Esophagus (tissue), 2 donors: ENCODE measurements around the gene NFIX. TPM values are rescaled to one million over a fixed set of nuclear protein-coding genes. Genes with fewer than 3 reads are reported as not detected.

Experiments
- H3K27ac ChIP-seq, 2 donors: one replicate each; pipeline ENCODE4 v1.5.1; 2013; ENCODE audit warnings: low read depth in 2 of 2, mild to moderate bottlenecking in 2 of 2, inconsistent platforms in 1 of 2, low read length in 1 of 2, moderate library complexity in 1 of 2
- H3K27me3 ChIP-seq, 2 donors: one replicate each; pipeline ENCODE4 v1.6.1; 2013; ENCODE audit warnings: low read length in 2 of 2, control low read depth in 1 of 2, mild to moderate bottlenecking in 1 of 2; ENCODE audit not compliant: insufficient read depth in 2 of 2, control insufficient read depth in 1 of 2
- H3K36me3 ChIP-seq, 2 donors: one replicate each; pipeline ENCODE4 v1.6.1; 2013; ENCODE audit warnings: low read length in 1 of 2; ENCODE audit not compliant: control insufficient read depth in 2 of 2, insufficient read depth in 2 of 2
- H3K4me1 ChIP-seq, 2 donors: one replicate each; pipeline ENCODE4 v1.6.1; 2013; ENCODE audit warnings: low read length in 1 of 2; ENCODE audit not compliant: control insufficient read depth in 2 of 2, insufficient read depth in 2 of 2
- H3K4me3 ChIP-seq, 2 donors: one replicate each; pipeline ENCODE4 v1.5.1; 2013; ENCODE audit warnings: low read length in 2 of 2, mild to moderate bottlenecking in 2 of 2, low read depth in 1 of 2, moderate library complexity in 1 of 2
- H3K9me3 ChIP-seq, 2 donors: one replicate each; pipeline ENCODE4 v1.6.1; 2013; ENCODE audit warnings: mild to moderate bottlenecking in 2 of 2, low read depth in 1 of 2, low read length in 1 of 2, moderate library complexity in 1 of 2; ENCODE audit not compliant: control insufficient read depth in 2 of 2, insufficient read depth in 1 of 2
- WGBS, 2 donors: extraction: QIAGEN DNeasy Blood & Tissue Kit; methylation state at CpG; one replicate each; pipeline ENCODE4 v1.1.7; 2013; 5-methylcytosine and 5-hydroxymethylcytosine counted together
- polyA plus RNA-seq, 2 donors: library from polyadenylated mRNA; stranded (reverse); fragments of 200-250 nt; gene quantifications; one replicate each; pipeline ENCODE4 v1.2.3, GENCODE V29; 2013
- donor health status: healthy with polysubstance abuse.
- donor health status: Bipolar disorder and iron deficiency.

Gene NFIX
- polyA plus RNA-seq, 2 donors, result 26.9 to 38.5 TPM

GRCh38 chr19:13016628-13017305 is 21.5 kb downstream of the NFIX start:
- no peaks in the 10 kb centered on the region for H3K9me3 ChIP-seq
- no peaks in the 10 kb centered on the region for H3K27me3 ChIP-seq
- peak overlapping the region; percentile 8 to 41 for H3K4me3 ChIP-seq
- peak overlapping the region; percentile 89 to 93 for H3K27ac ChIP-seq
- no peaks in the 10 kb centered on the region for H3K36me3 ChIP-seq
- WGBS, 2 donors, result 34 to 62% methylated on average over 22 of the region's 22 CpGs
- H3K4me1 ChIP-seq, result peaks cover 18 to 30% of the 10 kb centered on the region in 2 donors

DNA sequence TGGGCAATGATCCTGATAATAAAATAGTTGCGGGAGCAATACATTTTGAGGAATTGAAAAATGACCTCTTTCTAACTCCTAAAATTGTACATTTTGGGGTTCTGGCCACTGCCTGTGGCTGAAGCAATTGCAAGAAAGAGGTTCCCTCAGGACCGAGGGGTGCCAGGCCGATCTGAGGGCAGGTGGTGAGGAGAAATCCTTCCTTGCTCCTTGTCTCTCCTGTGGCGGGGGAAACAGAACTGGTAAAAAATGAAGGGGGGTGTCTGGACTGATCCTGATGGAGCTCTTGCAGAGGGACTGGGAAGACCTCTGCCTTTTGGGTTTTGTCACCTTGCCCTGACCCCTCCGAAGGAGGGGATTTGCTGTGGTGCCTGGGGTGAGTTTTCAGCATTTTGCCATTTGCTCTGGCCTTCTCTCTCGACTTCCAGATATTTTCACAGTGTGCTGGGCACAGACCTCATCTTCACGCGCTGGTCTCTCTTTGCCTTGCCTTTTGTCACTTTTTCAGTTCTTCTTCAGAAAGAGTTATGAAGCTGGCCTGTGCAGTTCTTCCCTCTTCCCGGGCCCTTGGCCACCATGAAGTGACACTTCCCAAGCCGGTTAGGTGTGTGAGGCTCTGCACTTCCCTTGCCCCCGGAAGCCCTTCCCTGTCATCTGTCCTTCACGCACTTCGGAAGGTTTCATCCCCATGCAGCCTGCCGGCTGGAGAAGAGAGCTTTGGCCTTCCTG is 22.2 kb downstream of the NFIX start:
- Histone ChIP-seq H3K4me1 (peaks cover 17 to 25% of the 10 kb centered on the region in 2 donors), H3K36me3 (no peaks in the 10 kb centered on the region), H3K27ac (peak overlapping the region; percentile 89 to 93), H3K4me3 (peak overlapping the region in 1 of 2 donors; percentile 41), H3K27me3 (no peaks in the 10 kb centered on the region), H3K9me3 (no peaks in the 10 kb centered on the region)
- 35 to 50% methylated on average over 14 of the region's 14 CpGs for WGBS, 2 donors

GRCh38 chr19:13018035-13018914 is 23.0 kb downstream of the NFIX start:
- H3K4me3 ChIP-seq, result peak overlapping the region in 1 of 2 donors; percentile 16
- no peaks in the 10 kb centered on the region for H3K27me3 ChIP-seq
- peak overlapping the region; percentile 89 to 93 for H3K27ac ChIP-seq
- H3K36me3 ChIP-seq, result no peaks in the 10 kb centered on the region
- WGBS, 2 donors, result 22 to 43% methylated on average over 18 to 21 of the region's 21 CpGs
- H3K9me3 ChIP-seq, result no peaks in the 10 kb centered on the region
- H3K4me1 ChIP-seq, result peaks cover 17 to 24% of the 10 kb centered on the region in 2 donors

DNA sequence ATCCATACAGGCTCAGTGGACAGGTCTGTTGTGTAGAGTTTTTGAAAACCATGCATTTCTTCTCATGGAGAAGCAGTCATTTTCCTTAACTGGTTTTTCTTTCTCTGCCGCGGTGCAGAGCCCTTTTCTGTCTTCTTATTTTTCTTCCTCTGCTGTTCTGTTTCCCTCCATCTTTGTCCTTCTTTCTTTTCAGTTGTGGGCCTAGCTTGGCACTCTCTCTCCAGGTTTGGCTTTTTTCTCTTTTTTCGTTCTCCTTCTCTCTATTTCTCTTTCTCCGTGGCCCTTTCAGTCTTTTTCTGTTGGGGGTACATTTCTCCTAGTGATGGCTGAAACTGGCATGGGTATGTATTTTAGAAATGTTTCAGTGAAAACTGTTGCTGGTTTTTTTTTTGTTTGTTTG is 24.1 kb downstream of the NFIX start:
- Histone ChIP-seq H3K36me3 (no peaks in the 10 kb centered on the region), H3K4me1 (peaks cover 17 to 24% of the 10 kb centered on the region in 2 donors), H3K27ac (peak overlapping the region; percentile 27 to 89), H3K9me3 (no peaks in the 10 kb centered on the region), H3K27me3 (no peaks in the 10 kb centered on the region), H3K4me3 (no peak overlapping the region)
- 40 to 53% methylated on average over 4 of the region's 4 CpGs for WGBS, 2 donors

GRCh38 chr19:13020002-13020414 is 24.7 kb downstream of the NFIX start:
- Histone ChIP-seq H3K9me3 (no peaks in the 10 kb centered on the region), H3K4me3 (no peak overlapping the region), H3K4me1 (peaks cover 13 to 22% of the 10 kb centered on the region in 2 donors), H3K27ac (peak overlapping the region; percentile 89 to 92), H3K36me3 (no peaks in the 10 kb centered on the region), H3K27me3 (no peaks in the 10 kb centered on the region)
- 33 to 56% methylated on average over 7 of the region's 7 CpGs for WGBS, 2 donors

- Histone ChIP-seq H3K4me3 (peak overlapping the region; percentile 19 to 65), H3K27me3 (no peaks in the 10 kb centered on the region), H3K9me3 (no peaks in the 10 kb centered on the region), H3K27ac (peak overlapping the region; percentile 89 to 97), H3K4me1 (peaks cover 11 to 22% of the 10 kb centered on the region in 2 donors), H3K36me3 (no peaks in the 10 kb centered on the region)
- WGBS, 2 donors, result 14 to 24% methylated on average over 22 of the region's 22 CpGs
Measured at GRCh38 chr19:13022111-13022858, 27.0 kb downstream of the NFIX start.

DNA sequence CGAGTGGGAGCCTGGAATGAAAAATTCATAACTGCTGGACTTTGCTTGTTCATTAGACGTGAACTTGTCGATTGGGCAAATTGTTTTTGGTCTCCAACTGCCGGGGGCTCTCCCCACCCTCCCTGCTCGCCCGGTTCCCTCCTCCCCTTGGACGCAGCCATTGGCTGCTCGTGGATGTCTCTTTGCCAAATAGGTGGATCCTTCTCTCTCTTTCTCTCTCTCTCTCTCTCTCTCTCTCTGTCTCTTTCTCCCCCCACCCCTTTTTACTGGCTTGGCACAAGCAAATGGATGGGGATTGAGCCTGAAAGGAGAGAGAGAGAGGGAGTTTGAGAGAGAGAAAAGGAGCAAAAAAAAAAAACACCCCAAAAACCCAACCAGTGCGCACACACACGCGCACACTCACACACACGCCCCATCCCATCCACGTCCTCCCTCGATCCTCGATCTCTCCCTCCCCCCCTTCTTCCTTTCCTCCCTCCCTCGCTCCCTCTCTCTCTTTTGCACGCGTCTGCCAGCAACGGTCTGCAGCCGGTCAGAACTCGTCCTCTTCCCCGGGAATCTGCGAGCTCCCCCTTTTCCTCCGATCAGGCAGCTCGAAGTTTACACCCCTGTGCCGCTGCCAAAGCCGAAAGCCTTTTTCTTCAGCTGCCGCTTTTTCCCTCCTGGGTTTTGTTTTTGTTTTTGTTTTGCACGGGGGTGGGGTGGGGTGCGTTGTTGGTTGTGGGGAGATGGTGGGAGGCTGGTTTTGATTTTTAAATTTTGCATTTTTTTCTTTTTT is 27.8 kb downstream of the NFIX start:
- 6 to 9% methylated on average over 30 of the region's 30 CpGs for WGBS, 2 donors
- H3K27ac ChIP-seq, result peak overlapping the region; percentile 89 to 97
- H3K4me3 ChIP-seq, result peak overlapping the region; percentile 20 to 65
- H3K9me3 ChIP-seq, result no peaks in the 10 kb centered on the region
- no peaks in the 10 kb centered on the region for H3K27me3 ChIP-seq
- peaks cover 11 to 27% of the 10 kb centered on the region in 2 donors for H3K4me1 ChIP-seq
- no peaks in the 10 kb centered on the region for H3K36me3 ChIP-seq

DNA sequence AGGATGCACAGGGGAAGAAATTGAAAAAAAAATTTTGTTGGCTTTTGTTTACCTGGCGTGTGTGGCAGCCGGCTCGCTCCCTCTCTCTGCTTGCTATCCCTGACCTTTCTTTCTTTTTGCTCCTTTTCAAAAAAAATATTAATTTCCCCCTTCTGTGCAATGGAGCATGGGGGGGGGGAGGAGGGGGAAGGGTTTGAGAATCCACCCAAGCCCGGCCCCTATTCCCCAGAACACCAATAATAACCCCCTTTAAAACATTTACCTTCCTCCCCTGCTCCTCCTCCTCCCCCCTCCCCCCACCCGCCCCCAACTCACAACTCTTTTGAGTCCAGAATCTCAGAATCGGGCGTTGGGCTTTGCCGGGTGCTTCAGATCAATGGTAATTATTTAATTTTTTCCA is 28.4 kb downstream of the NFIX start:
- 9% methylated on average over 8 of the region's 8 CpGs for WGBS, 2 donors
- H3K36me3 ChIP-seq, result no peaks in the 10 kb centered on the region
- no peaks in the 10 kb centered on the region for H3K27me3 ChIP-seq
- no peaks in the 10 kb centered on the region for H3K9me3 ChIP-seq
- H3K4me1 ChIP-seq, result peaks cover 9 to 32% of the 10 kb centered on the region in 2 donors
- peak overlapping the region in 1 of 2 donors; percentile 65 for H3K4me3 ChIP-seq
- peak overlapping the region; percentile 89 to 97 for H3K27ac ChIP-seq
